Activated CD4-positive, alpha-beta T cell treated with anti-CD3 and anti-CD28 coated beads, Interleukin-2, amount 10 ng/mL, durations not matched to agents 24 days and 14 days (primary cell): Measurements from ENCODE around the gene SPANXN1. TPM values are rescaled to one million over a fixed set of nuclear protein-coding genes. Genes with fewer than 3 reads are reported as not detected.
"Not testable (repeated sequence)": the region's sequence is repeated elsewhere in the genome, so short reads cannot be mapped to it uniquely, and the experiment has no call there.

Experiments used
- DNase-seq: peaks from one replicate; pipeline ENCODE4 v3.0.0; 2022
- H3K27ac Mint-ChIP-seq: one replicate; pipeline ENCODE4 v1.8.0; 2022; ENCODE audit warnings: mild to moderate bottlenecking, mixed read lengths
- H3K27me3 Mint-ChIP-seq: one replicate; pipeline ENCODE4 v1.8.0; 2022; ENCODE audit warnings: mixed read lengths
- H3K36me3 Mint-ChIP-seq: one replicate; pipeline ENCODE4 v1.8.0; 2022; ENCODE audit warnings: low read depth, mild to moderate bottlenecking, mixed read lengths
- H3K4me1 Mint-ChIP-seq: one replicate; pipeline ENCODE4 v1.8.0; 2021; ENCODE audit warnings: mixed read lengths
- H3K4me3 Mint-ChIP-seq: one replicate; pipeline ENCODE4 v1.8.0; 2022; ENCODE audit warnings: mild to moderate bottlenecking, moderate library complexity, mixed read lengths
- H3K9me3 Mint-ChIP-seq: one replicate; pipeline ENCODE4 v1.8.0; 2021; ENCODE audit warnings: mixed read lengths
- intact Hi-C: fragments of 100-400 bp; cut with micrococcal nuclease; formaldehyde crosslinking; loops from one replicate; pipeline ENCODE4 v1.15.1; 2023
- total RNA-seq: library from RNA; stranded (reverse); gene quantifications from 2 replicates; pipeline ENCODE4 v1.2.3, GENCODE V29; 2022

SPANXN1 gene, protein sequence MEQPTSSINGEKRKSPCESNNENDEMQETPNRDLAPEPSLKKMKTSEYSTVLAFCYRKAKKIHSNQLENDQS
- not detected in 2 replicates for total RNA-seq

- H3K27me3 Mint-ChIP-seq, DNase-seq, H3K4me3 Mint-ChIP-seq, H3K36me3 Mint-ChIP-seq, H3K27ac Mint-ChIP-seq, intact Hi-C loops, H3K9me3 Mint-ChIP-seq, H3K4me1 Mint-ChIP-seq: not testable (repeated sequence)
Measured at GRCh38 chrX:145247203-145247602, at the start of gene SPANXN1. TSS of gene SPANXN1 (plus strand) at chrX:145247503. CDS start at chrX:145247587, 84 bp downstream.

DNA sequence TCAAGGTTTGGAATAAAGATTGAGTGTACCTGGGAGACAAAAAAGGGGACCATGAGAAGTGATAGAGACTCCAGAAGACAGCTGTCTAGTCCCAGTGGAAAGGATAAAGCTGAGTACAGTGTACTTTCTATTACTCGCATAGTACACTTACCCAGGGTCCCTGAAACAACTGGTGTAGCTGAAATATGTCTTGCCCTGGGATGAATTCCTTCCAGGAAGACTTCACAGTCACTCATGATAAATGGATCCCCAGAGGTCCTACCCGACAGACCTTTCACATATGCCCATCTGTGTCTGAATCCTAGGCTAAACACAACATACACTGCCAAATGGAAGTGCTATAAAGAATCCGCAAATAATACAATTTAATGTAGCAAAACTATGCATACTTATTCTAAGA is 48.2 kb upstream of the SPANXN1 start:
- Mint-ChIP-seq H3K27ac (no peak overlapping the region), H3K27me3 (no peaks in the 10 kb centered on the region), H3K4me1 (no peaks in the 10 kb centered on the region), H3K36me3 (no peaks in the 10 kb centered on the region), H3K9me3 (no peaks in the 10 kb centered on the region), H3K4me3 (no peak overlapping the region)
- no peak for DNase-seq
- intact Hi-C loops, result no loop called here

DNA sequence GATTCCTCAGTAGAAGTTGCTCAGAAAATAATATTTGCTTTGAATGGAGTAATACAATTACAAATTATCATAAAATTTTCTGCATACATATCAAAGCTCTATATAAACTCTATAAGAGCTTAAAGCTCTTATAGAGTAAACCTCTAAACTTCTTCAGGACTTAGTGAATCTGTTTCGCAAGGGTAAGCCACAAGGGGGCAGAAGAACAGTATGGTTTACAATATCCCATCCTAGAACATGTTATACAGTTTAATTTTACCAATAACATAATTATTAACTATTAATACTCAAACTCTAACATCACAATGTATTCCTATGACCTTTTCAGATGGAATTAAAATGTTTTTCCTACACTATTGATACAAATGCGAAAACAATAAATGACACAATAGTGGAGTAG is 33.8 kb upstream of the SPANXN1 start:
- no peak overlapping the region for H3K4me3 Mint-ChIP-seq
- H3K27me3 Mint-ChIP-seq, result no peaks in the 10 kb centered on the region
- no peak for DNase-seq
- no peaks in the 10 kb centered on the region for H3K4me1 Mint-ChIP-seq
- H3K36me3 Mint-ChIP-seq, result no peaks in the 10 kb centered on the region
- no peak overlapping the region for H3K27ac Mint-ChIP-seq
- intact Hi-C loops, result no loop called here
- H3K9me3 Mint-ChIP-seq, result no peaks in the 10 kb centered on the region

GRCh38 chrX:145292218-145292617 is 44.9 kb downstream of the SPANXN1 start:
- Mint-ChIP-seq H3K27me3 (no peaks in the 10 kb centered on the region), H3K4me1 (no peaks in the 10 kb centered on the region), H3K36me3 (no peaks in the 10 kb centered on the region), H3K9me3 (no peaks in the 10 kb centered on the region), H3K27ac (no peak overlapping the region), H3K4me3 (no peak overlapping the region)
- DNase-seq, result no peak
- intact Hi-C loops, result no loop called here
